ENCODE data around the gene SYT1.

DNA sequence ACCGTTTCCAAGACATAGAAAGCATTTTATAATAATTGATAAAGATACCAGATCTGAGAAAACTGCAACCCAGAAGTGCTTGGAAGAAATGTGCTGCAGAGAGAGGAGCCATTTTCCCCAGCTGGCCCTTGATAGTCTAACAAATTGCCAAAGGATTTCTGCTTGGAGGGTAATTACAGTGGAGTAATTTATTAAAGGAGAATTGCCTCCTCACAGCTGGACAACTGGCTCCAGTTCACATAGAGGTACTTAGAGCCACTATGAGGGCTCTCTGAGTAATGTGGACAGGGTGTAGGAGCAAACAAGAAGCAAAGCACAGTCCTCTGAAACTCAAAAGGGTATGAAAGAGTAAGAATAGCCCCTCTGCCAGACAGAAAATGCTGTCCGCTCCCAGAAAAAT, 335.6 kb downstream of the SYT1 start:
- TF ChIP-seq, protein P1, sequence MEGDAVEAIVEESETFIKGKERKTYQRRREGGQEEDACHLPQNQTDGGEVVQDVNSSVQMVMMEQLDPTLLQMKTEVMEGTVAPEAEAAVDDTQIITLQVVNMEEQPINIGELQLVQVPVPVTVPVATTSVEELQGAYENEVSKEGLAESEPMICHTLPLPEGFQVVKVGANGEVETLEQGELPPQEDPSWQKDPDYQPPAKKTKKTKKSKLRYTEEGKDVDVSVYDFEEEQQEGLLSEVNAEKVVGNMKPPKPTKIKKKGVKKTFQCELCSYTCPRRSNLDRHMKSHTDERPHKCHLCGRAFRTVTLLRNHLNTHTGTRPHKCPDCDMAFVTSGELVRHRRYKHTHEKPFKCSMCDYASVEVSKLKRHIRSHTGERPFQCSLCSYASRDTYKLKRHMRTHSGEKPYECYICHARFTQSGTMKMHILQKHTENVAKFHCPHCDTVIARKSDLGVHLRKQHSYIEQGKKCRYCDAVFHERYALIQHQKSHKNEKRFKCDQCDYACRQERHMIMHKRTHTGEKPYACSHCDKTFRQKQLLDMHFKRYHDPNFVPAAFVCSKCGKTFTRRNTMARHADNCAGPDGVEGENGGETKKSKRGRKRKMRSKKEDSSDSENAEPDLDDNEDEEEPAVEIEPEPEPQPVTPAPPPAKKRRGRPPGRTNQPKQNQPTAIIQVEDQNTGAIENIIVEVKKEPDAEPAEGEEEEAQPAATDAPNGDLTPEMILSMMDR (conservative IDR thresholded peaks at IDR 0.05; ENCODE audit: low read depth in 2 of 2): no peak
- TF ChIP-seq CREB1 (CRISPR knock-in tag; IDR thresholded peaks at IDR 0.05; ENCODE audit: low read depth) (no peak), EZH2phosphoT487 (IDR thresholded peaks at IDR 0.05; ENCODE audit: unreplicated experiment) (no peak), POLR2AphosphoS5 (IDR thresholded peaks at IDR 0.05; ENCODE audit: low read depth) (no peak), EZH2 (IDR thresholded peaks at IDR 0.05; ENCODE audit: low read depth, unreplicated experiment) (no peak)
- TF ChIP-seq, protein P2, sequence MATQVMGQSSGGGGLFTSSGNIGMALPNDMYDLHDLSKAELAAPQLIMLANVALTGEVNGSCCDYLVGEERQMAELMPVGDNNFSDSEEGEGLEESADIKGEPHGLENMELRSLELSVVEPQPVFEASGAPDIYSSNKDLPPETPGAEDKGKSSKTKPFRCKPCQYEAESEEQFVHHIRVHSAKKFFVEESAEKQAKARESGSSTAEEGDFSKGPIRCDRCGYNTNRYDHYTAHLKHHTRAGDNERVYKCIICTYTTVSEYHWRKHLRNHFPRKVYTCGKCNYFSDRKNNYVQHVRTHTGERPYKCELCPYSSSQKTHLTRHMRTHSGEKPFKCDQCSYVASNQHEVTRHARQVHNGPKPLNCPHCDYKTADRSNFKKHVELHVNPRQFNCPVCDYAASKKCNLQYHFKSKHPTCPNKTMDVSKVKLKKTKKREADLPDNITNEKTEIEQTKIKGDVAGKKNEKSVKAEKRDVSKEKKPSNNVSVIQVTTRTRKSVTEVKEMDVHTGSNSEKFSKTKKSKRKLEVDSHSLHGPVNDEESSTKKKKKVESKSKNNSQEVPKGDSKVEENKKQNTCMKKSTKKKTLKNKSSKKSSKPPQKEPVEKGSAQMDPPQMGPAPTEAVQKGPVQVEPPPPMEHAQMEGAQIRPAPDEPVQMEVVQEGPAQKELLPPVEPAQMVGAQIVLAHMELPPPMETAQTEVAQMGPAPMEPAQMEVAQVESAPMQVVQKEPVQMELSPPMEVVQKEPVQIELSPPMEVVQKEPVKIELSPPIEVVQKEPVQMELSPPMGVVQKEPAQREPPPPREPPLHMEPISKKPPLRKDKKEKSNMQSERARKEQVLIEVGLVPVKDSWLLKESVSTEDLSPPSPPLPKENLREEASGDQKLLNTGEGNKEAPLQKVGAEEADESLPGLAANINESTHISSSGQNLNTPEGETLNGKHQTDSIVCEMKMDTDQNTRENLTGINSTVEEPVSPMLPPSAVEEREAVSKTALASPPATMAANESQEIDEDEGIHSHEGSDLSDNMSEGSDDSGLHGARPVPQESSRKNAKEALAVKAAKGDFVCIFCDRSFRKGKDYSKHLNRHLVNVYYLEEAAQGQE (IDR thresholded peaks at IDR 0.05; ENCODE audit: unreplicated experiment): no peak
